ENCODE data around the gene MLLT3. TPM values are rescaled to one million over a fixed set of nuclear protein-coding genes. Genes with fewer than 3 reads are reported as not detected.

The MLLT3 gene
- total RNA-seq, 1 donor, result 19.8 TPM

DNA sequence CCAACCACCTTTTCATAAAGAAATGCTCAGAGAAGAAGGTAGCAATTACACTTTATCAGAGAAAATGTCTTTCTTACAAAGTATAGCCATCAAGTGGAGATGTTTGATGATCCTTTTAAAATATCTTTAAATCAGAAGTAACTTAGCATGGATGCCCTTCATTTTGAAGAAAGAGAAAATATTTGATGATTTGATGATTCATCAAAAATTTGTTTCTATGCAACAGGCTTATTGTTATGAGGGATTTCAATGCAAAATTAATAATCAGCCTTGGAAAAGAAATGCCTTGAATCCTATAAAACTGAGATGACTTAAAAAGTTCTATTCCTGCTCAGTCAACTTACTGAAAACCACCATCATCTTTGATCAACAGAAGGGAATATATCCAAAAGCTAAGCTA is 291.6 kb downstream of the MLLT3 start:
- no peak for DNase-seq (ENCODE audit: low read depth)
- TF ChIP-seq CTCF (IDR thresholded peaks at IDR 0.05; ENCODE audit: insufficient read depth, low read length), result no peak
- H3K4me3 ChIP-seq (ENCODE audit: low read depth, low read length), result no peak overlapping the region

DNA sequence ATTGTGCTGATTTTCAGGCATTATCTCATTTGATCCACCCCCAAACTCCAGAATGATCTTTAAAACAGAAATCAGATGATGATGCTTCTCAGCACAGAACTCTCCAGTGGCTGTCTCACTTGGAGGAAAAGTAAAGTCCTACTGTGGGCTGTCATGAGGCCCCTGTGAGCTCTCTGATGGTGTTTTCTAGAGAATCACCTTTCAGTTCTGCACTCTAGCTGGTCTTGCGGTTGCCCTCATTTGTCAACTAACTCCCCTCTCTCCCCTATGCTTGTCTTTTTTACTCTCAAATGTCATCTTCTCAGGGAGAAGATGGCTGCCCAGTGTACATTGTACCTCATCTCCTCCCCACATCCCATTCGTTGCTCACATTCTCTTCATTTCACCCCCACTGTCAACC is 295.8 kb downstream of the MLLT3 start:
- no peak for TF ChIP-seq CTCF (IDR thresholded peaks at IDR 0.05; ENCODE audit: insufficient read depth, low read length)

GRCh38 chr9:20325008-20325407 is 297.3 kb downstream of the MLLT3 start:
- TF ChIP-seq CTCF (IDR thresholded peaks at IDR 0.05; ENCODE audit: insufficient read depth, low read length), result no peak
- no peak for DNase-seq (ENCODE audit: low read depth)
- H3K4me3 ChIP-seq (ENCODE audit: low read depth, low read length), result no peak overlapping the region

More for the DNA sequence above, 295.8 kb downstream of the MLLT3 start:
- DNase-seq (ENCODE audit: low read depth), result no peak
- H3K4me3 ChIP-seq (ENCODE audit: low read depth, low read length), result no peak overlapping the region

DNA sequence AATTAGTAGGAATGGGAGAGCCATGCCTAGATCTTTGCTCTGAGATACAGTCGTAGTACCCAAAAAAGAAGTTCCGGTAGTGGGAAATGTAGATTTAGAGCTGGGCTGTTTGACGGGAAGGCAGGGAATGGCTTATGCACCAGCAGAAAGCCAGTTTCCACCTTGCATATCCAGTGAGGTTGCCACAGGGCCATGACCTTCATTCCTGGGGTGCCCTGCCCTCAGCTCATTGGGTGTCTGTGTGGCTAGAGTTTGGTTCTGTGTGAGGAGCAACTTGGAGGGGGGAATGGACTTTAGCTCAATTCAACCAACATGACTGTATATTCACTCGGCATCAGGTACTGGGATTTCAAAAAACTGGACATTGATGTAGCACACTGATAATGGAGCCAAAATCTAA is 300.1 kb downstream of the MLLT3 start:
- no peak for DNase-seq (ENCODE audit: low read depth)
- no peak for TF ChIP-seq CTCF (IDR thresholded peaks at IDR 0.05; ENCODE audit: insufficient read depth, low read length)
- no peak overlapping the region for H3K4me3 ChIP-seq (ENCODE audit: low read depth, low read length)

GRCh38 chr9:20321423-20322082 is 300.7 kb downstream of the MLLT3 start:
- H3K4me3 ChIP-seq (ENCODE audit: low read depth, low read length), result no peak overlapping the region
- TF ChIP-seq CTCF (IDR thresholded peaks at IDR 0.05; ENCODE audit: insufficient read depth, low read length), result no peak
- DNase-seq (ENCODE audit: low read depth), result no peak

DNA sequence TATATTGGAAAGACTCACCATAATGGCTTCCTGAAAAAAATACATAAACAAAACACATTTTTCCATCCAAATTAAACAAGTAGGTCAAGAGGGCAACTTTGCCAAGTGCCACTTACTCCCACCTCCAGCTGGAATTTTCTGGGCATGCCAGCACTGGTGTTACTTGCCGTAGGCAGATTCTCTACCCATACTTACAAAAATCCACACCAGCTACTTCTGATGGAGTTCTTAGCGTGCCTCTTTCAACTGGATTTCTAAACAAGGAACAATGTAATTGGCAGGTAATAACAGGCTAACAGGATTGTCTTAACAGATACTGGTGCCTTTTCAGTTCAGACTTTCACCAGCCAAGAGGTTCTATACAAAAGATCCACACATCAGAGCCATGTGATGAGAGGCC is 301.4 kb downstream of the MLLT3 start:
- DNase-seq (ENCODE audit: low read depth), result no peak
- no peak overlapping the region for H3K4me3 ChIP-seq (ENCODE audit: low read depth, low read length)
- TF ChIP-seq CTCF (IDR thresholded peaks at IDR 0.05; ENCODE audit: insufficient read depth, low read length), result no peak
